Measurements from ENCODE around the gene CDH13. TPM values are rescaled to one million over a fixed set of nuclear protein-coding genes. Genes with fewer than 3 reads are reported as not detected.

Gene CDH13
- polyA plus RNA-seq, 1 donor from 2014 or later, result 3.2 TPM

DNA sequence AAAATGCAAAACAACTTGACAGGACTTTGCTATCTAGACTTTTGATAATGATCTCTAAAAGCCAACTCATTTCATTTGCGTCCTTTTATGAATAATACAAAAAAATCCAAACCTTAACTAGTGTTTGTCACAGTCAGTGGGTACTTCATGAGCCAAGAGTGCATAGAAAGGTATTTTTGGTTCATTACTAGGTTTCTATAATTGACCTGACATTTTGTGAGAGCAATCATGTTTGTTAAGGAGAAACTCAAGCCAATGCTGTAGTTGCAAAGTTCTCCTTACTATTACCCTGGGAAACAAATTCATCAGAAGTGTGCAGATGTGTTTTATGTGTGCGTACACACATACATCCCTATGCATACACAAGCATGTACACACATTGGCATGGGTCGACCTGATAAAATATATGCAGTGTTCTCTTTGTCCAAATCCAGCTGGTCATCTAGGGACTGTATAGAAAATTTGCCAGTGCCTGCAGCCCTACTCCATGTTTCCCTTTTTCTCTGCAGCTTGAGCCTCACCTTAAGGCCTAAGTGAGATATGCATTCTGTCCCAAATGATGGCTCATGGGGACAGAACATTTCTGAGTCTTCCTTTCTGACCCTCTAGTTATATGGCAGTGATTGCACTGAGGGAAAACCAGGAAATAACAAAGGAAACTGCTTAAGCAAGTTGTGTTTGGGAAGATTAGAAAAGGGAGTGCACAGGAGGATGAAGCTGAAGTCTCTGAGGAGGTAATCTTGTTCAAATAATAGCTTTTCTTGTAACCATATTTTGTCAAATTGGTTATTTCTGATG is 128.1 kb downstream of the CDH13 start:
- no peak overlapping the region for H2AFZ ChIP-seq (ENCODE audit: low read depth, low read length)
- H3K9me2 ChIP-seq (ENCODE audit: insufficient read depth, low read length), result no peaks in the 10 kb centered on the region
- no peak overlapping the region for H3K27ac ChIP-seq (ENCODE audit: low read length)
- no peak for TF ChIP-seq POLR2AphosphoS5 (IDR thresholded peaks at IDR 0.05)
- TF ChIP-seq SMC3 (conservative IDR thresholded peaks at IDR 0.05; ENCODE audit: poor library complexity), result no peak
- no peak for TF ChIP-seq EP300 (conservative IDR thresholded peaks at IDR 0.05; ENCODE audit: poor library complexity, severe bottlenecking)
- TF ChIP-seq, protein P1, sequence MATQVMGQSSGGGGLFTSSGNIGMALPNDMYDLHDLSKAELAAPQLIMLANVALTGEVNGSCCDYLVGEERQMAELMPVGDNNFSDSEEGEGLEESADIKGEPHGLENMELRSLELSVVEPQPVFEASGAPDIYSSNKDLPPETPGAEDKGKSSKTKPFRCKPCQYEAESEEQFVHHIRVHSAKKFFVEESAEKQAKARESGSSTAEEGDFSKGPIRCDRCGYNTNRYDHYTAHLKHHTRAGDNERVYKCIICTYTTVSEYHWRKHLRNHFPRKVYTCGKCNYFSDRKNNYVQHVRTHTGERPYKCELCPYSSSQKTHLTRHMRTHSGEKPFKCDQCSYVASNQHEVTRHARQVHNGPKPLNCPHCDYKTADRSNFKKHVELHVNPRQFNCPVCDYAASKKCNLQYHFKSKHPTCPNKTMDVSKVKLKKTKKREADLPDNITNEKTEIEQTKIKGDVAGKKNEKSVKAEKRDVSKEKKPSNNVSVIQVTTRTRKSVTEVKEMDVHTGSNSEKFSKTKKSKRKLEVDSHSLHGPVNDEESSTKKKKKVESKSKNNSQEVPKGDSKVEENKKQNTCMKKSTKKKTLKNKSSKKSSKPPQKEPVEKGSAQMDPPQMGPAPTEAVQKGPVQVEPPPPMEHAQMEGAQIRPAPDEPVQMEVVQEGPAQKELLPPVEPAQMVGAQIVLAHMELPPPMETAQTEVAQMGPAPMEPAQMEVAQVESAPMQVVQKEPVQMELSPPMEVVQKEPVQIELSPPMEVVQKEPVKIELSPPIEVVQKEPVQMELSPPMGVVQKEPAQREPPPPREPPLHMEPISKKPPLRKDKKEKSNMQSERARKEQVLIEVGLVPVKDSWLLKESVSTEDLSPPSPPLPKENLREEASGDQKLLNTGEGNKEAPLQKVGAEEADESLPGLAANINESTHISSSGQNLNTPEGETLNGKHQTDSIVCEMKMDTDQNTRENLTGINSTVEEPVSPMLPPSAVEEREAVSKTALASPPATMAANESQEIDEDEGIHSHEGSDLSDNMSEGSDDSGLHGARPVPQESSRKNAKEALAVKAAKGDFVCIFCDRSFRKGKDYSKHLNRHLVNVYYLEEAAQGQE (IDR thresholded peaks at IDR 0.05; ENCODE audit: borderline replicate concordance), result no peak
- TF ChIP-seq MXI1 (conservative IDR thresholded peaks at IDR 0.05; ENCODE audit: poor library complexity, severe bottlenecking), result no peak
- no peak for TF ChIP-seq EZH2 (IDR thresholded peaks at IDR 0.05; ENCODE audit: borderline replicate concordance, insufficient read depth, low read length, poor library complexity, severe bottlenecking)
- no peak for TF ChIP-seq RAD21 (conservative IDR thresholded peaks at IDR 0.05)
- TF ChIP-seq TAF1 (IDR thresholded peaks at IDR 0.05; ENCODE audit: low read depth), result no peak
- TF ChIP-seq, protein P2, sequence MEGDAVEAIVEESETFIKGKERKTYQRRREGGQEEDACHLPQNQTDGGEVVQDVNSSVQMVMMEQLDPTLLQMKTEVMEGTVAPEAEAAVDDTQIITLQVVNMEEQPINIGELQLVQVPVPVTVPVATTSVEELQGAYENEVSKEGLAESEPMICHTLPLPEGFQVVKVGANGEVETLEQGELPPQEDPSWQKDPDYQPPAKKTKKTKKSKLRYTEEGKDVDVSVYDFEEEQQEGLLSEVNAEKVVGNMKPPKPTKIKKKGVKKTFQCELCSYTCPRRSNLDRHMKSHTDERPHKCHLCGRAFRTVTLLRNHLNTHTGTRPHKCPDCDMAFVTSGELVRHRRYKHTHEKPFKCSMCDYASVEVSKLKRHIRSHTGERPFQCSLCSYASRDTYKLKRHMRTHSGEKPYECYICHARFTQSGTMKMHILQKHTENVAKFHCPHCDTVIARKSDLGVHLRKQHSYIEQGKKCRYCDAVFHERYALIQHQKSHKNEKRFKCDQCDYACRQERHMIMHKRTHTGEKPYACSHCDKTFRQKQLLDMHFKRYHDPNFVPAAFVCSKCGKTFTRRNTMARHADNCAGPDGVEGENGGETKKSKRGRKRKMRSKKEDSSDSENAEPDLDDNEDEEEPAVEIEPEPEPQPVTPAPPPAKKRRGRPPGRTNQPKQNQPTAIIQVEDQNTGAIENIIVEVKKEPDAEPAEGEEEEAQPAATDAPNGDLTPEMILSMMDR (IDR thresholded peaks at IDR 0.05; ENCODE audit: poor library complexity, severe bottlenecking), result no peak
- no peaks in the 10 kb centered on the region for H4K20me1 ChIP-seq (ENCODE audit: insufficient read depth)
- no peaks in the 10 kb centered on the region for H3F3A ChIP-seq (ENCODE audit: insufficient read depth, low read length, poor library complexity, severe bottlenecking)
- no peaks in the 10 kb centered on the region for H3K36me3 ChIP-seq (ENCODE audit: insufficient read depth, low read length)
- H3K9me3 ChIP-seq (ENCODE audit: low read length), result no peaks in the 10 kb centered on the region
- no peak overlapping the region for H3K9ac ChIP-seq (ENCODE audit: low read length)
- no peaks in the 10 kb centered on the region for H3K79me2 ChIP-seq (replicated peaks; ENCODE audit: insufficient read depth, low read length)
- H3K4me2 ChIP-seq (ENCODE audit: low read length), result no peak overlapping the region
- no peaks in the 10 kb centered on the region for H3K27me3 ChIP-seq (ENCODE audit: insufficient read depth, low read depth, low read length)
- no peak overlapping the region for H3K4me3 ChIP-seq (ENCODE audit: low read length)

DNA sequence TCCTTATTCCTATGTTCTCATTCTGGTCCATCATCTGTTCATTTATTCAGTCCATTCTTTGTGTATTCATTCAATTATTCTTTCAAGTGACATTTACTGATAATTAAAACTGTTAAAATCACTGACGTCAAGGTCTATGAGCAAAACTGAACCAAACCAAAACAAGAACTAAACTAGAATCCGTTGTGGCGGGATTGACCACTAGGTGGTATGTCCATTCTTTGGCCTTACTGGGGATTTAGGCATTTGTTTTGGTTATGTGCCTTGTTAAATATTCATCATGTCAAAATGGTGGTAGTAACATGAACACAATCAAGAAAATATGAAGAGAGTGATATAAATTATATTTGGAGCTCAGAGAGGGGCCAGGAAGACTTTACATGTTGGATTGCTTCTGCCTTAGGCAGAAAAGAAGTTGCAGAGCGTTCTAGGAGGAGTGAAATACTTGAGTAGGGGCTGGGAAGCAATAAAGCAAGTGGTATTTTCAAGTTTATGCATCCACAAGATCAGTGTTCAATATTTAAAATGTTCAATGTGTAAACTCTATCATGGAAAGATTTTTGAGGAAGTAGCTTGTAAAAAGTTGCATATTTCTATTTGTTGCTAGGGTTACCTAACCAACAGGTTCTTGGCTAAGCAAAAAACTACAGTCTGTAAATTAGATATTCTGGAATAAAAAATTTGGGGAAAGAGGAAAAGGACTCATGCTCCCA is 129.0 kb downstream of the CDH13 start:
- Histone ChIP-seq H3K9ac (ENCODE audit: low read length) (no peak overlapping the region), H3K4me2 (ENCODE audit: low read length) (no peak overlapping the region), H3K27ac (ENCODE audit: low read length) (no peak overlapping the region), H3K27me3 (ENCODE audit: insufficient read depth, low read depth, low read length) (no peaks in the 10 kb centered on the region), H3K9me3 (ENCODE audit: low read length) (no peaks in the 10 kb centered on the region), H3K4me3 (ENCODE audit: low read length) (no peak overlapping the region), H3K79me2 (replicated peaks; ENCODE audit: insufficient read depth, low read length) (no peaks in the 10 kb centered on the region), H2AFZ (ENCODE audit: low read depth, low read length) (no peak overlapping the region), H3K9me2 (ENCODE audit: insufficient read depth, low read length) (no peaks in the 10 kb centered on the region), H3K36me3 (ENCODE audit: insufficient read depth, low read length) (no peaks in the 10 kb centered on the region), H3F3A (ENCODE audit: insufficient read depth, low read length, poor library complexity, severe bottlenecking) (no peaks in the 10 kb centered on the region), H4K20me1 (ENCODE audit: insufficient read depth) (no peaks in the 10 kb centered on the region)
- no peak for TF ChIP-seq POLR2AphosphoS5 (IDR thresholded peaks at IDR 0.05)
- TF ChIP-seq, protein P1 (IDR thresholded peaks at IDR 0.05; ENCODE audit: borderline replicate concordance), result no peak
- TF ChIP-seq EZH2 (IDR thresholded peaks at IDR 0.05; ENCODE audit: borderline replicate concordance, insufficient read depth, low read length, poor library complexity, severe bottlenecking), result no peak
- no peak for TF ChIP-seq RAD21 (conservative IDR thresholded peaks at IDR 0.05)
- no peak for TF ChIP-seq TAF1 (IDR thresholded peaks at IDR 0.05; ENCODE audit: low read depth)
- TF ChIP-seq MXI1 (conservative IDR thresholded peaks at IDR 0.05; ENCODE audit: poor library complexity, severe bottlenecking), result no peak
- TF ChIP-seq SMC3 (conservative IDR thresholded peaks at IDR 0.05; ENCODE audit: poor library complexity), result no peak
- TF ChIP-seq, protein P2 (IDR thresholded peaks at IDR 0.05; ENCODE audit: poor library complexity, severe bottlenecking), result no peak
- no peak for TF ChIP-seq EP300 (conservative IDR thresholded peaks at IDR 0.05; ENCODE audit: poor library complexity, severe bottlenecking)

Measured in neural cell (in vitro differentiated cells).